ENCODE results near the gene ALCAM.

- TF ChIP-seq, protein P1, sequence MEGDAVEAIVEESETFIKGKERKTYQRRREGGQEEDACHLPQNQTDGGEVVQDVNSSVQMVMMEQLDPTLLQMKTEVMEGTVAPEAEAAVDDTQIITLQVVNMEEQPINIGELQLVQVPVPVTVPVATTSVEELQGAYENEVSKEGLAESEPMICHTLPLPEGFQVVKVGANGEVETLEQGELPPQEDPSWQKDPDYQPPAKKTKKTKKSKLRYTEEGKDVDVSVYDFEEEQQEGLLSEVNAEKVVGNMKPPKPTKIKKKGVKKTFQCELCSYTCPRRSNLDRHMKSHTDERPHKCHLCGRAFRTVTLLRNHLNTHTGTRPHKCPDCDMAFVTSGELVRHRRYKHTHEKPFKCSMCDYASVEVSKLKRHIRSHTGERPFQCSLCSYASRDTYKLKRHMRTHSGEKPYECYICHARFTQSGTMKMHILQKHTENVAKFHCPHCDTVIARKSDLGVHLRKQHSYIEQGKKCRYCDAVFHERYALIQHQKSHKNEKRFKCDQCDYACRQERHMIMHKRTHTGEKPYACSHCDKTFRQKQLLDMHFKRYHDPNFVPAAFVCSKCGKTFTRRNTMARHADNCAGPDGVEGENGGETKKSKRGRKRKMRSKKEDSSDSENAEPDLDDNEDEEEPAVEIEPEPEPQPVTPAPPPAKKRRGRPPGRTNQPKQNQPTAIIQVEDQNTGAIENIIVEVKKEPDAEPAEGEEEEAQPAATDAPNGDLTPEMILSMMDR (IDR thresholded peaks at IDR 0.05): no peak
- TF ChIP-seq POLR2A (IDR thresholded peaks at IDR 0.05): no peak
Observed at GRCh38 chr3:105449414-105449813, 82.7 kb downstream of the ALCAM start.

Data from stomach (tissue), 4 donors.